Mesodermal cell (in vitro differentiated cells): ENCODE data around the gene CXCR2. TPM values are rescaled to one million over a fixed set of nuclear protein-coding genes. Genes with fewer than 3 reads are reported as not detected.

Experiments
- H3K27ac ChIP-seq: 2 replicates; pipeline ENCODE4 v1.7.0; 2013; ENCODE audit warnings: mild to moderate bottlenecking, low read depth, low read length, moderate library complexity; ENCODE audit not compliant: severe bottlenecking
- H3K36me3 ChIP-seq: 2 replicates; pipeline ENCODE4 v1.7.1; 2013; ENCODE audit warnings: mild to moderate bottlenecking, low read length, moderate library complexity; ENCODE audit not compliant: control insufficient read depth, insufficient read depth
- H3K4me1 ChIP-seq: one replicate; pipeline ENCODE4 v1.7.1; 2013; ENCODE audit warnings: mild to moderate bottlenecking, low read length; ENCODE audit not compliant: insufficient read depth, control insufficient read depth, poor library complexity, severe bottlenecking
- H3K4me3 ChIP-seq: 2 replicates; pipeline ENCODE4 v1.7.0; 2013; ENCODE audit warnings: low read length, control low read depth, mild to moderate bottlenecking; ENCODE audit not compliant: insufficient read depth, poor library complexity, severe bottlenecking; ENCODE audit errors: extremely low read depth
- H3K9me3 ChIP-seq: 2 replicates; pipeline ENCODE4 v1.7.1; 2013; ENCODE audit warnings: mild to moderate bottlenecking, low read length, moderate library complexity; ENCODE audit not compliant: control insufficient read depth
- WGBS, 2 experiments: methylation state at CpG; one replicate each; pipeline ENCODE4 v1.1.5; 2013; ENCODE audit warnings: missing lambda C conversion rate in 2 of 2; ENCODE audit not compliant: insufficient coverage in 2 of 2; 5-methylcytosine and 5-hydroxymethylcytosine counted together
- polyA plus RNA-seq, 2 experiments: library from polyadenylated mRNA; stranded (reverse); fragments of 50-300 nt; gene quantifications; one replicate each; pipeline ENCODE4 v1.2.3, GENCODE V29; 2013

CXCR2 gene
- 0.88 TPM for polyA plus RNA-seq (2013, experiment 1 of 2)
- polyA plus RNA-seq (2013, experiment 2 of 2), result not detected

GRCh38 chr2:218125626-218126080 is at the start of gene CXCR2:
CXCR2 (plus strand) TSS chr2:218126028; CDS start chr2:218134802, 8,774 bp downstream.
- WGBS, 2 experiments, result 80 to 84% methylated on average over 5 to 8 of the region's 8 CpGs
- H3K9me3 ChIP-seq, result peaks cover 5% of the 10 kb centered on the region

GRCh38 chr2:218077464-218078216 is 48.2 kb upstream of the CXCR2 start:
- H3K4me3 ChIP-seq, result no peak overlapping the region
- no peaks in the 10 kb centered on the region for H3K9me3 ChIP-seq
- WGBS, 2 experiments, result 75 to 77% methylated on average over 6 of the region's 9 CpGs
- peaks cover 17% of the 10 kb centered on the region for H3K4me1 ChIP-seq
- H3K27ac ChIP-seq, result no peak overlapping the region
- H3K36me3 ChIP-seq, result no peaks in the 10 kb centered on the region

More at GRCh38 chr2:218125626-218126080, at the start of gene CXCR2:
- Histone ChIP-seq H3K4me1 (no peaks in the 10 kb centered on the region), H3K36me3 (no peaks in the 10 kb centered on the region), H3K4me3 (no peak within 1 kb of the TSS), H3K27ac (no peak within 1 kb of the TSS)

- Histone ChIP-seq H3K27ac (no peak overlapping the region), H3K4me3 (no peak overlapping the region), H3K4me1 (peaks cover 10% of the 10 kb centered on the region), H3K36me3 (no peaks in the 10 kb centered on the region), H3K9me3 (no peaks in the 10 kb centered on the region)
- WGBS, 2 experiments, result 79 to 81% methylated on average over 12 to 15 of the region's 15 CpGs
Observed at GRCh38 chr2:218079943-218080913, 45.6 kb upstream of the CXCR2 start.

GRCh38 chr2:218081063-218081462 is 44.8 kb upstream of the CXCR2 start:
- Histone ChIP-seq H3K4me3 (no peak overlapping the region), H3K4me1 (peaks cover 10% of the 10 kb centered on the region), H3K9me3 (no peaks in the 10 kb centered on the region), H3K36me3 (no peaks in the 10 kb centered on the region), H3K27ac (no peak overlapping the region)
- 91 to 100% methylated on average over 1 of the region's 2 CpGs for WGBS, 2 experiments

GRCh38 chr2:218081695-218082094 is 44.1 kb upstream of the CXCR2 start:
- H3K36me3 ChIP-seq, result no peaks in the 10 kb centered on the region
- WGBS, 2 experiments, result 76 to 83% methylated on average over 5 to 7 of the region's 7 CpGs
- H3K27ac ChIP-seq, result no peak overlapping the region
- peaks cover 10% of the 10 kb centered on the region for H3K4me1 ChIP-seq
- no peaks in the 10 kb centered on the region for H3K9me3 ChIP-seq
- no peak overlapping the region for H3K4me3 ChIP-seq

GRCh38 chr2:218082586-218083351 is 43.1 kb upstream of the CXCR2 start:
- H3K27ac ChIP-seq, result no peak overlapping the region
- H3K4me1 ChIP-seq, result peaks cover 10% of the 10 kb centered on the region
- no peaks in the 10 kb centered on the region for H3K36me3 ChIP-seq
- 84 to 89% methylated on average over 7 to 9 of the region's 14 CpGs for WGBS, 2 experiments
- no peak overlapping the region for H3K4me3 ChIP-seq
- no peaks in the 10 kb centered on the region for H3K9me3 ChIP-seq

GRCh38 chr2:218083352-218083676 is 42.5 kb upstream of the CXCR2 start:
- peaks cover 10% of the 10 kb centered on the region for H3K4me1 ChIP-seq
- H3K27ac ChIP-seq, result no peak overlapping the region
- no peaks in the 10 kb centered on the region for H3K9me3 ChIP-seq
- H3K36me3 ChIP-seq, result no peaks in the 10 kb centered on the region
- 80 to 83% methylated on average over 2 to 3 of the region's 3 CpGs for WGBS, 2 experiments
- no peak overlapping the region for H3K4me3 ChIP-seq

GRCh38 chr2:218086478-218086877 is 39.4 kb upstream of the CXCR2 start:
- H3K27ac ChIP-seq, result no peak overlapping the region
- no peaks in the 10 kb centered on the region for H3K36me3 ChIP-seq
- H3K4me3 ChIP-seq, result no peak overlapping the region
- no peaks in the 10 kb centered on the region for H3K9me3 ChIP-seq
- H3K4me1 ChIP-seq, result peaks cover 5% of the 10 kb centered on the region

GRCh38 chr2:218089259-218089658 is 36.6 kb upstream of the CXCR2 start:
- Histone ChIP-seq H3K27ac (no peak overlapping the region), H3K4me1 (no peaks in the 10 kb centered on the region), H3K36me3 (no peaks in the 10 kb centered on the region), H3K4me3 (no peak overlapping the region), H3K9me3 (no peaks in the 10 kb centered on the region)
- 80 to 88% methylated on average over 4 to 8 of the region's 8 CpGs for WGBS, 2 experiments

GRCh38 chr2:218091746-218092145 is 34.1 kb upstream of the CXCR2 start:
- Histone ChIP-seq H3K4me3 (no peak overlapping the region), H3K9me3 (no peaks in the 10 kb centered on the region), H3K4me1 (no peaks in the 10 kb centered on the region), H3K27ac (no peak overlapping the region), H3K36me3 (no peaks in the 10 kb centered on the region)
- 82 to 83% methylated on average over 2 to 3 of the region's 3 CpGs for WGBS, 2 experiments
